Measurements from ENCODE around the gene TSPAN14. TPM values are rescaled to one million over a fixed set of nuclear protein-coding genes. Genes with fewer than 3 reads are reported as not detected.

TSPAN14 gene
- total and polyA plus RNA-seq, 2 of the 8 experiments (the other 6 are each of a cell fraction or from before 2014, with no cell fraction given): 47.4 to 57.8 TPM

DNA sequence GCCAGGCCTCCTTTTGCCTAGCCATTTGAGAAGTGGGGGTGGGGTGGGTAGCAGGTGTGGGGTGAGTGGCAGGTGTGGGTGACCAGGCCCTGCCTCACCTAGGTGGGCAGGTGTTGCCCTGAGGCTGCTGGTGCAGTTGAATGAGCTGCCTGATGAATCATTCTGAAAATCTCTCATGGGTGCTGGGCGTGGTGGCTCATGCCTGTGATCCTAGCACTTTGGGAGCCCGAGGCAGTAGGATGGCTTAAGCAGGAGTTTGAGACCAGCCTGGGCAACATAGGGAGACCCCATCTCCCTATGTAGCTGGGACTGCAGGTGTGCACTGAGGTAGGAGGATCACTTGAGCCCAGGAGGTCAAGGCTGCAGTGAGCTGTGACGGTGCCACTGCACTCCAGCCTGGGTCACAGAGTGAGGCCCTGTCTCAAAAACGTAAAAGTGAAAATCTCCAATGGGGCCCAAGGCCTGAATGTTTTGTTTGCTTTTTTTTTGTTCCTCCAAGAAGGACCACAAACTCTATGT is 17.7 kb downstream of the TSPAN14 start:
- CTCF ChIA-PET (ENCODE audit: partially characterized antibody): interaction anchor here (1.2 to 38.4 kb wide), 5 partner anchors 16 to 465 kb away, joined by 3 to 1263 read pairs (median 7); partner anchors contain the start of gene TSPAN14
- no peak for FAIRE-seq
- peaks cover 8 to 31% (median 11%) of the 10 kb centered on the region in 4 experiments for H3K4me1 ChIP-seq (replicated peaks in 1 of 4; ENCODE audit: control insufficient read depth in 3 of 4, insufficient read depth in 4 of 4, low read length in 3 of 4)

More for the DNA sequence above, 17.7 kb downstream of the TSPAN14 start:
- H3K36me3 ChIP-seq (ENCODE audit: control insufficient read depth in 2 of 4, insufficient read depth in 4 of 4, low read length in 3 of 4): peaks cover 0 to 3% (median 0%) of the 10 kb centered on the region in 4 experiments; a peak in 2 of 8 replicates
- no peak overlapping the region for H3K18ac ChIP-seq (ENCODE audit: extremely low read depth, low read length)
- peaks cover 0 to 11% (median 6%) of the 10 kb centered on the region in 4 experiments; a peak in 4 of 7 replicates for H3K27me3 ChIP-seq (replicated peaks in 1 of 4; ENCODE audit: control insufficient read depth in 3 of 4, extremely low read depth in 1 of 4, insufficient read depth in 3 of 4, low read length in 3 of 4)
- no peak overlapping the region for H3K14ac ChIP-seq (ENCODE audit: insufficient read length)
- H4K20me1 ChIP-seq (replicated peaks in 1 of 2; ENCODE audit: control insufficient read depth in 1 of 2, insufficient read depth in 2 of 2, low read length in 2 of 2): peaks cover 31 to 48% of the 10 kb centered on the region in 2 experiments
- H3K4me2 ChIP-seq (ENCODE audit: insufficient read depth in 1 of 2, low read depth in 2 of 2, low read length in 2 of 2): no peak overlapping the region
- H2AFZ ChIP-seq (ENCODE audit: low read length): no peak overlapping the region
- no peak overlapping the region for H3K27ac ChIP-seq (ENCODE audit: low read depth, low read length)
- no peaks in the 10 kb centered on the region for H3K23me2 ChIP-seq (ENCODE audit: low read depth, low read length)
- no peak overlapping the region for H4K5ac ChIP-seq (ENCODE audit: insufficient read length, low read depth, low read length)
- H2BK5ac ChIP-seq (ENCODE audit: low read depth, low read length): no peak overlapping the region
- H4K91ac ChIP-seq (replicated peaks; ENCODE audit: insufficient read length, low read length): no peak overlapping the region
- DNase-seq (ENCODE audit: low read depth in 1 of 2, low spot score in 2 of 2): no peak
- H3K4me3 ChIP-seq (ENCODE audit: extremely low read depth in 1 of 4, insufficient read depth in 2 of 4, low read depth in 3 of 4, low read length in 4 of 4): no peak overlapping the region
- no peak overlapping the region for H3K9ac ChIP-seq (replicated peaks in 1 of 4; ENCODE audit: extremely low read depth in 1 of 4, low read depth in 3 of 4, low read length in 3 of 4)
- 89% methylated on average over 4 of the region's 4 CpGs; no CpG with 5 or more reads in 1 of the 2 experiments for WGBS, 2 experiments (ENCODE audit: extremely low coverage in 1 of 2, insufficient coverage in 1 of 2, insufficient read length in 1 of 2, insufficient replicate concordance in 2 of 2, low coverage in 1 of 2, low lambda C conversion rate in 2 of 2, missing lambda C conversion rate in 1 of 2)
- H3K9me3 ChIP-seq (ENCODE audit: insufficient read depth in 2 of 2, low read depth in 1 of 2, low read length in 1 of 2): no peaks in the 10 kb centered on the region
- H3K79me1 ChIP-seq (ENCODE audit: low read depth, low read length): peaks cover 11% of the 10 kb centered on the region
- H3K56ac ChIP-seq (replicated peaks; ENCODE audit: insufficient read length, low read depth, low read length): no peak overlapping the region
- no peak overlapping the region for H3K23ac ChIP-seq (ENCODE audit: insufficient read length)
- H4K8ac ChIP-seq (ENCODE audit: extremely low read depth, insufficient read depth, low read length): no peak overlapping the region
- no peak overlapping the region for H2AK5ac ChIP-seq (ENCODE audit: low read depth, low read length)
- no peak for TF ChIP-seq HDAC2 (IDR thresholded peaks at IDR 0.05; ENCODE audit: borderline replicate concordance in 1 of 2, low read depth in 2 of 2, low read length in 2 of 2)
- no peak for TF ChIP-seq YY1 (IDR thresholded peaks at IDR 0.05; ENCODE audit: low read depth, low read length)
- no peak for TF ChIP-seq ATF2 (IDR thresholded peaks at IDR 0.05; ENCODE audit: low read length)
- TF ChIP-seq NRF1 (IDR thresholded peaks at IDR 0.05; ENCODE audit: low read depth, low read length): no peak
- H3K4ac ChIP-seq (replicated peaks; ENCODE audit: insufficient read length, low read depth, low read length): no peak overlapping the region
- POLR2A ChIA-PET (ENCODE audit: partially characterized antibody): interaction anchor here (0.6 kb wide), 1 partner anchor 160 kb away, joined by 3 read pairs; no protein-coding TSS in a partner anchor
- peaks cover 0 to 81% of the 10 kb centered on the region in 2 experiments for H3K79me2 ChIP-seq (ENCODE audit: control insufficient read depth in 1 of 2, insufficient read depth in 2 of 2, low read length in 2 of 2)
- no peak overlapping the region for H2BK20ac ChIP-seq (ENCODE audit: low read length)
- H2BK12ac ChIP-seq (ENCODE audit: low read depth, low read length): no peak overlapping the region
- H2BK15ac ChIP-seq (ENCODE audit: low read length): no peak overlapping the region
- H2BK120ac ChIP-seq (replicated peaks; ENCODE audit: low read depth, low read length): no peak overlapping the region
